ENCODE results near the gene CDH19. TPM values are rescaled to one million over a fixed set of nuclear protein-coding genes. Genes with fewer than 3 reads are reported as not detected.
"Not testable (repeated sequence)": the region's sequence is repeated elsewhere in the genome, so short reads cannot be mapped to it uniquely, and the experiment has no call there.

CDH19 gene
- total RNA-seq, 1 donor from 2014 or later: 0.24 TPM

- ATAC-seq: no peak
These were observed 43.8 kb downstream of the CDH19 start for GRCh38 chr18:66560094-66560493.

GRCh38 chr18:66558773-66559172 is 45.1 kb downstream of the CDH19 start:
- ATAC-seq: no peak

- ATAC-seq: no peak
These were observed 46.8 kb downstream of the CDH19 start for GRCh38 chr18:66557091-66557490.

GRCh38 chr18:66555585-66555984 is 48.3 kb downstream of the CDH19 start:
- ATAC-seq: no peak

- no peak for ATAC-seq
These were observed 50.1 kb downstream of the CDH19 start for GRCh38 chr18:66553824-66554223.

- ATAC-seq: no peak
These were observed 53.5 kb downstream of the CDH19 start for GRCh38 chr18:66550366-66550765.

GRCh38 chr18:66548747-66549146 is 55.1 kb downstream of the CDH19 start:
- ATAC-seq: no peak

- no peak for ATAC-seq
These were observed 69.8 kb downstream of the CDH19 start for GRCh38 chr18:66534110-66534509.

GRCh38 chr18:66533693-66534092 is 70.2 kb downstream of the CDH19 start:
- ATAC-seq: no peak

- no peak for ATAC-seq
These were observed 80.5 kb downstream of the CDH19 start for GRCh38 chr18:66523219-66523991.

- no peak for ATAC-seq
These were observed 89.9 kb downstream of the CDH19 start for GRCh38 chr18:66513996-66514395.

- ATAC-seq: no peak
These were observed 92.1 kb downstream of the CDH19 start for GRCh38 chr18:66511792-66512191.

- no peak for ATAC-seq
These were observed 92.6 kb downstream of the CDH19 start for GRCh38 chr18:66511289-66511688.

GRCh38 chr18:66510357-66511045 is 93.4 kb downstream of the CDH19 start:
- ATAC-seq: no peak

GRCh38 chr18:66508937-66509336 is 95.0 kb downstream of the CDH19 start:
- no peak for ATAC-seq

GRCh38 chr18:66506178-66506577 is 97.7 kb downstream of the CDH19 start:
- no peak for ATAC-seq

GRCh38 chr18:66497351-66497750 is 106.5 kb downstream of the CDH19 start:
- ATAC-seq: no peak

- no peak for ATAC-seq
These were observed 108.0 kb downstream of the CDH19 start for GRCh38 chr18:66495844-66496243.

GRCh38 chr18:66473882-66474281 is 130.0 kb downstream of the CDH19 start:
- no peak for ATAC-seq

GRCh38 chr18:66466184-66466583 is 137.7 kb downstream of the CDH19 start:
- not testable (repeated sequence) for ATAC-seq

- no peak for ATAC-seq
These were observed 142.5 kb downstream of the CDH19 start for GRCh38 chr18:66461344-66461743.

GRCh38 chr18:66457245-66457644 is 146.6 kb downstream of the CDH19 start:
- no peak for ATAC-seq

All from esophagus mucosa (tissue), 1 donor.